Measurements from ENCODE around the gene CISH. TPM values are rescaled to one million over a fixed set of nuclear protein-coding genes. Genes with fewer than 3 reads are reported as not detected.
A peak's percentile ranks its signal among the peaks of the same experiment; 100 is the strongest.

The CISH gene
- total and polyA plus RNA-seq, 2 of the 4 experiments (the other 2 are of a cell fraction): 0.90 to 4.0 TPM

DNA sequence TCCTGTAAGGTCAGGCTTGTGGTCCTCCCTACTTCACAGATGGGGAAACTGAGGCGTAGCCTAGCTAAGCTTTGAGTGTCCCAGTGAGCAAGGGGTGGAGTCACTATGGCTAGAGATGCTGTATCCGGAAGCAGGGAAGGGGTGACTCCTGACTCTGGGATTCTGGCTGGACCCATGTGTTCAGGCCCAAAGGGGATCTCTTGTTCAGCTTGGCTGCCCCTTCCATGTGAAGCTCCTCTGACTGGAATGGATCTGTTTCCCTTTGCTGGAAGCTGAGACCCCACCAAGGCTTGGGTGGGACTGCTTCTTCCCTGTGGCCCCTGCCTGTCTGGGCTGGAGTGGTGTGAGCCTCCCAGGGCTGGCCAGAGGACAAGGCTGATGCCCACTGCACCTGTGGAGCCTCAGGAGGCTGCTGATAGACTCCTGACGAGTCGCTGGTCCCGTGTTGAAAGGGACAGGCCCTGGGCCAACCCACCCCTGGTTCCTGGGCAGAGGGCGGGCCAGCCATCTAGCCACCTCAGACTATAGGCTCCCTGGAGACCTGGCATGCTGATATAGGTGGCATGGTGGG lies 6.4 kb upstream of the CISH start:
- 14% methylated on average over 1 of the region's 6 CpGs; no CpG with 5 or more reads in 1 of the 2 experiments for WGBS, 2 experiments (ENCODE audit: extremely low coverage in 2 of 2, insufficient read length in 1 of 2)

More for the DNA sequence above, 6.4 kb upstream of the CISH start:
- peak overlapping the region; percentile 96 for H2AK9ac ChIP-seq (replicated peaks; ENCODE audit: low read depth, low read length, poor library complexity)
- H2AFZ ChIP-seq (replicated peaks; ENCODE audit: low read length, poor library complexity): peak overlapping the region; percentile 96
- peaks cover 6% of the 10 kb centered on the region for H3K4me1 ChIP-seq (ENCODE audit: control insufficient read depth, insufficient read depth, low read length)
- intact Hi-C loops (cut with micrococcal nuclease): loop anchor here (2.0 to 10.0 kb wide), 4 partner anchors 353 to 1047 kb away; partner anchors contain the start of genes DCAF1 and MANF
- TF ChIP-seq CHD1 (IDR thresholded peaks at IDR 0.05; ENCODE audit: low read depth, low read length) (no peak), BHLHE40 (IDR thresholded peaks at IDR 0.05; ENCODE audit: low read depth, low read length) (no peak), RAD21 (IDR thresholded peaks at IDR 0.05; ENCODE audit: low read length) (no peak), MAZ (IDR thresholded peaks at IDR 0.05; ENCODE audit: borderline replicate concordance, low read depth, low read length) (no peak)
- TF ChIP-seq, protein P1, sequence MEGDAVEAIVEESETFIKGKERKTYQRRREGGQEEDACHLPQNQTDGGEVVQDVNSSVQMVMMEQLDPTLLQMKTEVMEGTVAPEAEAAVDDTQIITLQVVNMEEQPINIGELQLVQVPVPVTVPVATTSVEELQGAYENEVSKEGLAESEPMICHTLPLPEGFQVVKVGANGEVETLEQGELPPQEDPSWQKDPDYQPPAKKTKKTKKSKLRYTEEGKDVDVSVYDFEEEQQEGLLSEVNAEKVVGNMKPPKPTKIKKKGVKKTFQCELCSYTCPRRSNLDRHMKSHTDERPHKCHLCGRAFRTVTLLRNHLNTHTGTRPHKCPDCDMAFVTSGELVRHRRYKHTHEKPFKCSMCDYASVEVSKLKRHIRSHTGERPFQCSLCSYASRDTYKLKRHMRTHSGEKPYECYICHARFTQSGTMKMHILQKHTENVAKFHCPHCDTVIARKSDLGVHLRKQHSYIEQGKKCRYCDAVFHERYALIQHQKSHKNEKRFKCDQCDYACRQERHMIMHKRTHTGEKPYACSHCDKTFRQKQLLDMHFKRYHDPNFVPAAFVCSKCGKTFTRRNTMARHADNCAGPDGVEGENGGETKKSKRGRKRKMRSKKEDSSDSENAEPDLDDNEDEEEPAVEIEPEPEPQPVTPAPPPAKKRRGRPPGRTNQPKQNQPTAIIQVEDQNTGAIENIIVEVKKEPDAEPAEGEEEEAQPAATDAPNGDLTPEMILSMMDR (conservative IDR thresholded peaks at IDR 0.05; ENCODE audit: low read depth, low read length): no peak
- TF ChIP-seq, protein P2, sequence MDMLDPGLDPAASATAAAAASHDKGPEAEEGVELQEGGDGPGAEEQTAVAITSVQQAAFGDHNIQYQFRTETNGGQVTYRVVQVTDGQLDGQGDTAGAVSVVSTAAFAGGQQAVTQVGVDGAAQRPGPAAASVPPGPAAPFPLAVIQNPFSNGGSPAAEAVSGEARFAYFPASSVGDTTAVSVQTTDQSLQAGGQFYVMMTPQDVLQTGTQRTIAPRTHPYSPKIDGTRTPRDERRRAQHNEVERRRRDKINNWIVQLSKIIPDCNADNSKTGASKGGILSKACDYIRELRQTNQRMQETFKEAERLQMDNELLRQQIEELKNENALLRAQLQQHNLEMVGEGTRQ (IDR thresholded peaks at IDR 0.05; ENCODE audit: low read depth, low read length): no peak
- H3K9me3 ChIP-seq (ENCODE audit: control insufficient read depth, insufficient read depth, low read length): no peaks in the 10 kb centered on the region
- no peak overlapping the region for H4K91ac ChIP-seq (ENCODE audit: insufficient read depth, low read depth, low read length)
- DNase-seq (no peak), ATAC-seq (ENCODE audit: low read depth) (no peak)
- H2AK5ac ChIP-seq (ENCODE audit: low read depth, low read length): peak overlapping the region; percentile 79
- H3K4me2 ChIP-seq (ENCODE audit: low read depth, low read length): peak overlapping the region; percentile 86
- ChIA-PET POLR2A (ENCODE audit: unreplicated experiment) (interaction anchor here (0.5 kb wide), 1 partner anchor 1936 kb away, joined by 8 read pairs; no protein-coding TSS in a partner anchor), CTCF (interaction anchor here (0.5 kb wide), 1 partner anchor 754 kb away, joined by 3 read pairs; no protein-coding TSS in a partner anchor)
- peak overlapping the region; percentile 78; the same call in 1 of the 2 replicates for H3K23ac ChIP-seq (ENCODE audit: low read depth, low read length)
- no peaks in the 10 kb centered on the region; the same call in 1 of the 2 replicates for H4K20me1 ChIP-seq (ENCODE audit: insufficient read depth, low read length)
- peak overlapping the region; percentile 2 for H4K5ac ChIP-seq (ENCODE audit: low read depth, low read length)
- H2BK120ac ChIP-seq (ENCODE audit: low read depth, low read length): no peak overlapping the region
- 0 out of 3 replicates have a peak overlapping the region, but pooled peaks have one; percentile 83 for H2BK15ac ChIP-seq (ENCODE audit: low read depth, low read length)
- no TSS peak for BruUV-seq (replicated peaks)
- in situ Hi-C loops (cut with MboI; ENCODE audit: low sequenced_read_pairs): loop anchor here (5.0 to 25.0 kb wide), 2 partner anchors 754 to 1069 kb away; no protein-coding TSS in a partner anchor
- H3K27me3 ChIP-seq (ENCODE audit: control insufficient read depth, insufficient read depth, low read length): no peaks in the 10 kb centered on the region
- peak overlapping the region; percentile 80 for H3K4me3 ChIP-seq (ENCODE audit: insufficient read depth, low read depth, low read length)
- no peak overlapping the region for H2BK5ac ChIP-seq (ENCODE audit: low read depth, low read length, poor library complexity, severe bottlenecking)
- dilution Hi-C loops (cut with HindIII; ENCODE audit: low sequenced_read_pairs, unreplicated experiment): no loop called here
- no peak overlapping the region; the same call in 1 of the 2 replicates for H3K18ac ChIP-seq (ENCODE audit: low read depth, low read length)
- no peaks in the 10 kb centered on the region for H3K36me3 ChIP-seq (ENCODE audit: control insufficient read depth, insufficient read depth, low read length)
- H3K9me1 ChIP-seq (ENCODE audit: insufficient read depth, low read length): peaks cover 2% of the 10 kb centered on the region; the same call in 1 of the 2 replicates
- peak overlapping the region; percentile 73 to 77; a peak in 3 of 4 replicates for H4K8ac ChIP-seq (ENCODE audit: low read depth in 2 of 2, low read length in 2 of 2)
- peaks cover 6 to 11% of the 10 kb centered on the region in 2 experiments; a peak in 2 of 4 replicates for H3K79me1 ChIP-seq (ENCODE audit: low read depth in 1 of 2, low read length in 2 of 2)
- H3K9ac ChIP-seq (ENCODE audit: low read depth, low read length): peak overlapping the region; percentile 51
- no peak overlapping the region for H3K27ac ChIP-seq (ENCODE audit: insufficient read depth, low read length)
- no peak overlapping the region for H3K56ac ChIP-seq (ENCODE audit: extremely low read depth, insufficient read depth, low read length)
- H3K14ac ChIP-seq (replicated peaks; ENCODE audit: low read depth, low read length): peak overlapping the region; percentile 27; the same call in 1 of the 2 replicates
- no peak overlapping the region for H2BK20ac ChIP-seq (ENCODE audit: low read depth, low read length)
- peak overlapping the region; percentile 79 for H3K4ac ChIP-seq (ENCODE audit: low read depth, low read length)
